GM18951 (cell line): ENCODE data around the gene ARMC7.

Experiments used
- POLR2A ChIP-seq: IDR thresholded peaks from 4 replicates; pipeline ENCODE4 v1.6.1; 2011; ENCODE audit warnings: mild to moderate bottlenecking; ENCODE audit not compliant: insufficient read length, insufficient read depth; ENCODE audit errors: extremely low read depth
- in situ Hi-C: fragments of 300-500 bp; cut with MboI; formaldehyde crosslinking; loops from one replicate; pipeline ENCODE4 v1.12.0; 2022; ENCODE audit warnings: low sequenced_read_pairs, mixed read lengths, inconsistent platforms; ENCODE audit not compliant: unreplicated experiment

The ARMC7 gene

GRCh38 chr17:75102385-75102821 is 7.4 kb upstream of the ARMC7 start:
- TF ChIP-seq POLR2A, result no peak
- in situ Hi-C loops, result no loop called here

GRCh38 chr17:75103601-75104554 is 5.9 kb upstream of the ARMC7 start:
- in situ Hi-C loops, result no loop called here
- TF ChIP-seq POLR2A, result no peak

GRCh38 chr17:75105126-75106080 is 4.4 kb upstream of the ARMC7 start:
- TF ChIP-seq POLR2A, result no peak
- in situ Hi-C loops, result no loop called here

- TF ChIP-seq POLR2A, result no peak
Measured at GRCh38 chr17:75108193-75108592, 1.6 kb upstream of the ARMC7 start.

DNA sequence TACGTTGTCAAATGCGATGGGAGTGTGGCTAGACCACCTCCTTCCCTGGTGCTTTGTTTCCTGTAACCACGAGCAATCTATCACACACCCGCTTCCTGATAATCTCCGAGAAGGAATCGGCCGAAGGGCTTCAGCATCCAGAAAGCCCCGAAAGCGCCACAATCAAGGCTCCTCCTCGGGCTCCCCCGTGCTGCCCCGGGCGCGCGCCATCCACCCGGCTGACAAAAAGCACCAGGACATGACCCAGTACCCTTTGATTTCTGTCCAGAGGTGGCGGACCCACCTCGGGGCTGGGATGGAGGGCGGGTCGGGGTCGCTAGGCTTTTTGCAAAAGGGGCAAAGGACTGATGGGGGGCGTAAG is 743 bp upstream of the ARMC7 start:
- no peak for TF ChIP-seq POLR2A
- in situ Hi-C loops, result no loop called here

More at GRCh38 chr17:75108193-75108592, 1.6 kb upstream of the ARMC7 start:
- in situ Hi-C loops, result no loop called here

DNA sequence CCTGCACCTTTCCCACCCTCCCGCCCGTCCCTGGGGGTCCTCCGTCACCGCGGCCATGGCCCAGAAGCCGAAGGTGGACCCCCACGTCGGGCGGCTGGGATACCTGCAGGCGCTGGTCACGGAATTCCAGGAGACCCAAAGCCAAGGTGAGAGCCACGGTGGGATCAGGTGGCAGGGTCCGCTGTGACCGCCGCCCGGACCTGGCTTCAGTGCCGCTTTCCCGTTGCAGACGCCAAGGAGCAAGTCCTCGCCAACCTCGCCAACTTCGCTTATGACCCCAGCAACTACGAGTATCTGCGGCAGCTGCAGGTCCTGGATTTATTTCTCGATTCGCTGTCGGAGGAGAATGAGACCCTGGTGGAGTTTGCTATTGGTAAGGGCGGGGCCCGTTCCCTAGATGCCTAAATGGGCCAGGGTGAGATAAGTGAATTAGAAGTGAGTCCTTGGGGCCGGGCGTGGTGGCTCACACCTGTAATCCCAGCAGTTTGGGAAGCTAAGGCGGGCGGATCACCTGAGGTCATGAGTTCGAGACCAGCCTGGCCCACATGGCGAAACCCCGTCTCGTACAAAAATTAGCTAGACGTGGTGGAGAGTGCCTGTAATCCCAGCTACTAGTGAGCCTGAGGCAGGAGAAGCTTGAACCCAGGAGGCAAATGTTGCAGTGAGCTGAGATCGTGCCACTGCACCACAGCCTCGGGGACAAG is 617 bp downstream of the ARMC7 start:
- in situ Hi-C loops, result no loop called here
- TF ChIP-seq POLR2A, result no peak

DNA sequence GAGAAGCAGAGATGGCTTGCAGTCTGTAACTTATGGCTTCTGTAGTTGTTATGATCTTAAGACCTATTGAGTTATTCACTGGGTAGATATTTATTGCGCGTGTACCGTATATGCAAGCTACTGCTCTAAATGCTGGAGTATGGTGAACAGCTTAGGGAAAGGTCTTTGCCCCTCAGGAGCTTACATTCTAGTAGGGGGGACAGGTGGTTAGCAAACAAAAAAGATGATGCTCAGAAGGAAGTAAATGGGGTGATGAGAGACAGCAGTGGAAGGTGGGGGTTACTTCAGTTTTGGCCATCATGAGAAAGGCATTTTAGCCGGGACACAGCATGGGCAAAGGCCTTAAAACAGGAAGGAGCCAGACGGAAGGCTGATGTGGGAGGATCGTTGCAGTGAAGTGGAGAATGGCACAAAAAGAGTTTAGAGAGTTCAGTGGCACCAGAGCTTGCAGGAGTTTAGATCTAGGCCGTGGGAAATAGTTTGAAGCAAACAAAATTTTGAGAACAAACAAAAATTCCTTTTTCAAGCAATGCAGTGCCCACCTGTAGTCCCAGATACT is 2.1 kb downstream of the ARMC7 start:
- TF ChIP-seq POLR2A, result no peak
- in situ Hi-C loops, result no loop called here

- TF ChIP-seq POLR2A, result peak; percentile 10
- in situ Hi-C loops, result no loop called here
Measured at GRCh38 chr17:75113798-75114551, 4.2 kb downstream of the ARMC7 start.

- TF ChIP-seq POLR2A, result no peak
- in situ Hi-C loops, result no loop called here
Measured at GRCh38 chr17:75114552-75115314, 5.0 kb downstream of the ARMC7 start.

DNA sequence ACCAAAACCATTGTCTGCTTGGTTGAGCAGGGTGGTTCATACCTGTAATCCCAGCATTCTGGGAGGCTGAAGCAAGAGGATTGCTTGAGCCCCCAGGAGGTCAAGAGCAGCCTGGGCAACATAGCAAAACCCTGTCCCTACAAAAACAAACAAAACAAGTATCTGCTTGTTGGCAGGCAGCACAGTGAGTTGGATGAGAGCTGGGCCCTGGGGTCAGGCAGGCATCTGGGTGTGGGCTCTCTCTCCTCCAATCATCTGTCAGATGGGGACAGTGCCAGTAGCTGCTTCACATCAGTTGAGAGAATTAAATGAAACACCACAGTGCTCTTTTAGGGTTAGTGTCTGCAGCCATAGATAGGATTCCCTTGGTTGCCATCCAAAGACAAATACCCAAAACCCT is 5.8 kb downstream of the ARMC7 start:
- no peak for TF ChIP-seq POLR2A
- in situ Hi-C loops, result no loop called here

GRCh38 chr17:75116737-75117136 is 7.0 kb downstream of the ARMC7 start:
- TF ChIP-seq POLR2A, result no peak
- in situ Hi-C loops, result no loop called here
